Neural progenitor cell (in vitro differentiated cells): ENCODE measurements around the gene SHLD2.

Source experiments
- CTCF ChIP-seq: fragments of 200-600 bp; sonication (generic); IDR thresholded peaks from 2 replicates; pipeline ENCODE4 v1.5.1; 2017; ENCODE audit warnings: antibody characterized with exemption, mild to moderate bottlenecking
- EZH2phosphoT487 ChIP-seq: fragments of 200-600 bp; sonication (generic); IDR thresholded peaks from 2 replicates; pipeline ENCODE4 v1.6.1; 2017; ENCODE audit warnings: antibody characterized with exemption

- TF ChIP-seq CTCF, result no peak
- no peak for TF ChIP-seq EZH2phosphoT487
These were observed 15.7 kb upstream of the SHLD2 start for GRCh38 chr10:87079106-87079836.
